ENCODE measurements around the gene ACAN. TPM values are rescaled to one million over a fixed set of nuclear protein-coding genes. Genes with fewer than 3 reads are reported as not detected.

The ACAN gene
- total and polyA plus RNA-seq, 5 donors = 0.14 to 0.86 (median 0.18) TPM

- intact Hi-C loops (cut with DNase I) = no loop called here
- Histone ChIP-seq H3K4me3 (ENCODE audit: low read length) (no peak overlapping the region), H3K27me3 (ENCODE audit: control insufficient read depth, insufficient read depth) (no peaks in the 10 kb centered on the region), H3K27ac (ENCODE audit: low read length) (no peak overlapping the region), H3K9me3 (ENCODE audit: control insufficient read depth, low read length) (peaks cover 2% of the 10 kb centered on the region), H3K4me1 (ENCODE audit: control insufficient read depth, insufficient read depth, low read length) (no peaks in the 10 kb centered on the region)
- WGBS = 72% methylated on average over 2 of the region's 2 CpGs
- ATAC-seq (no peak), DNase-seq (no peak)
Measured at GRCh38 chr15:88785217-88785616, 18.0 kb upstream of the ACAN start.

- Histone ChIP-seq H3K4me3 (ENCODE audit: low read length) (no peak overlapping the region), H3K4me1 (ENCODE audit: control insufficient read depth, insufficient read depth, low read length) (no peaks in the 10 kb centered on the region), H3K9me3 (ENCODE audit: control insufficient read depth, low read length) (peaks cover 2% of the 10 kb centered on the region), H3K27ac (ENCODE audit: low read length) (no peak overlapping the region), H3K27me3 (ENCODE audit: control insufficient read depth, insufficient read depth) (no peaks in the 10 kb centered on the region)
- no peak for ATAC-seq
- DNase-seq = no peak
- intact Hi-C loops (cut with DNase I) = no loop called here
- 73% methylated on average over 3 of the region's 3 CpGs for WGBS
Measured at GRCh38 chr15:88788036-88788435, 15.2 kb upstream of the ACAN start.

- ATAC-seq (no peak), DNase-seq (peak in 1 of 3 donors; percentile 28)
- Histone ChIP-seq H3K9me3 (ENCODE audit: control insufficient read depth, low read length) (peaks cover 2% of the 10 kb centered on the region), H3K27me3 (ENCODE audit: control insufficient read depth, insufficient read depth) (peaks cover 2% of the 10 kb centered on the region), H3K4me1 (ENCODE audit: control insufficient read depth, insufficient read depth, low read length) (no peaks in the 10 kb centered on the region), H3K4me3 (ENCODE audit: low read length) (no peak overlapping the region), H3K27ac (ENCODE audit: low read length) (no peak overlapping the region)
- intact Hi-C loops (cut with DNase I) = no loop called here
Measured at GRCh38 chr15:88788816-88789215, 14.4 kb upstream of the ACAN start.

- WGBS = 88% methylated on average over 7 of the region's 7 CpGs
- intact Hi-C loops (cut with DNase I) = no loop called here
- Histone ChIP-seq H3K27ac (ENCODE audit: low read length) (no peak overlapping the region), H3K4me3 (ENCODE audit: low read length) (no peak overlapping the region), H3K4me1 (ENCODE audit: control insufficient read depth, insufficient read depth, low read length) (no peaks in the 10 kb centered on the region), H3K9me3 (ENCODE audit: control insufficient read depth, low read length) (no peaks in the 10 kb centered on the region), H3K27me3 (ENCODE audit: control insufficient read depth, insufficient read depth) (peaks cover 2% of the 10 kb centered on the region)
- no peak for DNase-seq
- ATAC-seq = no peak
Measured at GRCh38 chr15:88790486-88790885, 12.8 kb upstream of the ACAN start.

GRCh38 chr15:88791637-88792036 is 11.6 kb upstream of the ACAN start:
- ATAC-seq = no peak
- intact Hi-C loops (cut with DNase I) = no loop called here
- peaks cover 2% of the 10 kb centered on the region for H3K27me3 ChIP-seq (ENCODE audit: control insufficient read depth, insufficient read depth)

GRCh38 chr15:88792342-88793282 is 10.6 kb upstream of the ACAN start:
- DNase-seq = no peak
- 33% methylated on average over 22 of the region's 22 CpGs for WGBS

More at GRCh38 chr15:88791637-88792036, 11.6 kb upstream of the ACAN start:
- no peak for DNase-seq
- Histone ChIP-seq H3K9me3 (ENCODE audit: control insufficient read depth, low read length) (no peaks in the 10 kb centered on the region), H3K27ac (ENCODE audit: low read length) (no peak overlapping the region), H3K4me3 (ENCODE audit: low read length) (no peak overlapping the region), H3K4me1 (ENCODE audit: control insufficient read depth, insufficient read depth, low read length) (no peaks in the 10 kb centered on the region)
- WGBS = 83% methylated on average over 1 of the region's 1 CpG

GRCh38 chr15:88794001-88794400 is 9.2 kb upstream of the ACAN start:
- H3K9me3 ChIP-seq (ENCODE audit: control insufficient read depth, low read length) = no peaks in the 10 kb centered on the region
- H3K27me3 ChIP-seq (ENCODE audit: control insufficient read depth, insufficient read depth) = peaks cover 2% of the 10 kb centered on the region
- no peak overlapping the region for H3K27ac ChIP-seq (ENCODE audit: low read length)
- ATAC-seq (no peak), DNase-seq (no peak)
- no peak overlapping the region for H3K4me3 ChIP-seq (ENCODE audit: low read length)
- H3K4me1 ChIP-seq (ENCODE audit: control insufficient read depth, insufficient read depth, low read length) = no peaks in the 10 kb centered on the region
- intact Hi-C loops (cut with DNase I) = no loop called here
- 74% methylated on average over 5 of the region's 5 CpGs for WGBS

More at GRCh38 chr15:88792342-88793282, 10.6 kb upstream of the ACAN start:
- Histone ChIP-seq H3K27ac (ENCODE audit: low read length) (no peak overlapping the region), H3K9me3 (ENCODE audit: control insufficient read depth, low read length) (no peaks in the 10 kb centered on the region), H3K27me3 (ENCODE audit: control insufficient read depth, insufficient read depth) (peaks cover 2% of the 10 kb centered on the region), H3K4me3 (ENCODE audit: low read length) (no peak overlapping the region), H3K4me1 (ENCODE audit: control insufficient read depth, insufficient read depth, low read length) (no peaks in the 10 kb centered on the region)
- ATAC-seq = no peak
- intact Hi-C loops (cut with DNase I) = no loop called here

GRCh38 chr15:88797663-88798339 is 5.4 kb upstream of the ACAN start:
- H3K27ac ChIP-seq (ENCODE audit: low read length) = no peak overlapping the region
- H3K4me1 ChIP-seq (ENCODE audit: control insufficient read depth, insufficient read depth, low read length) = no peaks in the 10 kb centered on the region
- WGBS = 73% methylated on average over 7 of the region's 7 CpGs
- ATAC-seq = no peak
- intact Hi-C loops (cut with DNase I) = no loop called here
- H3K9me3 ChIP-seq (ENCODE audit: control insufficient read depth, low read length) = no peaks in the 10 kb centered on the region
- no peak overlapping the region for H3K4me3 ChIP-seq (ENCODE audit: low read length)
- peaks cover 2% of the 10 kb centered on the region for H3K27me3 ChIP-seq (ENCODE audit: control insufficient read depth, insufficient read depth)
- no peak for DNase-seq

- no peak for ATAC-seq
- no peak overlapping the region for H3K27ac ChIP-seq (ENCODE audit: low read length)
- intact Hi-C loops (cut with DNase I) = no loop called here
- 82% methylated on average over 4 of the region's 4 CpGs for WGBS
- no peak for DNase-seq
- no peaks in the 10 kb centered on the region for H3K27me3 ChIP-seq (ENCODE audit: control insufficient read depth, insufficient read depth)
- H3K4me3 ChIP-seq (ENCODE audit: low read length) = no peak overlapping the region
- no peaks in the 10 kb centered on the region for H3K9me3 ChIP-seq (ENCODE audit: control insufficient read depth, low read length)
- H3K4me1 ChIP-seq (ENCODE audit: control insufficient read depth, insufficient read depth, low read length) = no peaks in the 10 kb centered on the region
Measured at GRCh38 chr15:88799341-88799740, 3.9 kb upstream of the ACAN start.

GRCh38 chr15:88800026-88800425 is 3.2 kb upstream of the ACAN start:
- Histone ChIP-seq H3K4me3 (ENCODE audit: low read length) (no peak overlapping the region), H3K4me1 (ENCODE audit: control insufficient read depth, insufficient read depth, low read length) (no peaks in the 10 kb centered on the region), H3K9me3 (ENCODE audit: control insufficient read depth, low read length) (no peaks in the 10 kb centered on the region), H3K27ac (ENCODE audit: low read length) (no peak overlapping the region), H3K27me3 (ENCODE audit: control insufficient read depth, insufficient read depth) (no peaks in the 10 kb centered on the region)
- intact Hi-C loops (cut with DNase I) = no loop called here
- no peak for DNase-seq
- ATAC-seq = no peak
- WGBS = 65% methylated on average over 1 of the region's 1 CpG

- DNase-seq = no peak
- H3K9me3 ChIP-seq (ENCODE audit: control insufficient read depth, low read length) = no peaks in the 10 kb centered on the region
- no peaks in the 10 kb centered on the region for H3K4me1 ChIP-seq (ENCODE audit: control insufficient read depth, insufficient read depth, low read length)
- intact Hi-C loops (cut with DNase I) = no loop called here
- no peaks in the 10 kb centered on the region for H3K27me3 ChIP-seq (ENCODE audit: control insufficient read depth, insufficient read depth)
- no peak overlapping the region for H3K27ac ChIP-seq (ENCODE audit: low read length)
- whole genome bisulfite sequencing = 79% methylated on average over 4 of the region's 4 CpGs
- H3K4me3 ChIP-seq (ENCODE audit: low read length) = no peak overlapping the region
- no peak for ATAC-seq
Measured at GRCh38 chr15:88800738-88801137, 2.5 kb upstream of the ACAN start.
